ENCODE data around the gene SPR.

Gene SPR

DNA sequence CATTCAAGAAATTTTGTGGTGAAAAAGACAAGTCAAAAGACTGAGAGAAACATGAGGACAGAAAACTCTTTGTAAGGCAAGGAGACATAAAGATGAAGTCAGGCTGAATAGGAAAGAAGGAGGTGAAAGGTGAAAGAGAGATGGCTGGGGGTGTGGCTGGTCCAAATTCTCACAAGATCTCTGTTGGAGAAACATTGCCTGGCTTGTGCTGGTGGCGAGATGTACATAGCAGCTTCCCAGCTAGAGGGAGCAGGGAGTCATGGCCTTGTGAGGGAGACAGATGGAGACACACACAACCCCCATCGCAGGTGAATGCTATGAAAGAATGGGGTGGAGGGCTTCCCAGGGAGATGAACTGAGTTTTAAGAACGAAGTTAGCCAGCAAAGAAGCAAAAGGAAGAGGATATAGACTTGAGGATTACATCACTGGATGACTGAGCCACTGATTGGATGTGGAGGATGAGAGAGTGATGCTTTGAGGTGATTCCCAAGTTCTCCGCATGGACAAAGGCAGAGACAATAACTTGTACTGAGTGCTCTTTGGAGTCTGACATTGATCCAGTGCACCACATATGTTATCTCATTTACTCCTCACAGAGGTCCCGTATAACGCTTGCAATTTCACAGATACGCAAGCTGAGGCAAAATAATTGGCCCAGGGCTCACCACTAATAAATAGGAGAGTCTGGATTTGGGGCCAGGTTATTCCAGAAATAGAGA, 26.4 kb downstream of the SPR start:
- Histone ChIP-seq H3K9ac (no peak overlapping the region), H3K4me1 (no peaks in the 10 kb centered on the region), H3K4me3 (ENCODE audit: low read depth, low read length) (no peak overlapping the region), H3K27me3 (ENCODE audit: control insufficient read depth, insufficient read depth, low read length) (no peaks in the 10 kb centered on the region), H3K4me2 (ENCODE audit: low read length) (no peak overlapping the region), H3K27ac (no peak overlapping the region), H3K36me3 (ENCODE audit: control insufficient read depth, insufficient read depth, low read length) (no peaks in the 10 kb centered on the region), H3K9me3 (ENCODE audit: control insufficient read depth, low read length) (no peaks in the 10 kb centered on the region), H2AFZ (no peak overlapping the region), H3K79me2 (no peaks in the 10 kb centered on the region)
- no peak for TF ChIP-seq CTCF (IDR thresholded peaks at IDR 0.05)

DNA sequence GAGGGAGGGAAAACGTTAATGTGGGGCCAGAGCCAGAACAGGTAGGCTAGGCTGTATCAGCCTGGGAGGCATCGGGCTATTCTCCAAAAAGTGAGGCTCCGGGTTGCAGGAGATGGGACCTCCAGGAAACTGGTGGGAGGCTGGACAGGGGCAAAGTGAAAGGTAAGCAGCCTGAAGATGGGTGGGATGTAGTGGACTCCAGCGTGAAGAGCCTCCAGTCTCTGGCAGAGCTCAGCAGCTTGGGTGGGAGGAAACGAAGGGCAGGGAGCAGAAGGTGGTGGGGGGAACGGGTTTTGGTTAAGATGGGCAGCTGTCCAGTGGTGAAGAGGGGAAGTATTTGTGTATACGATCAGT, 27.0 kb downstream of the SPR start:
- no peak for TF ChIP-seq CTCF (IDR thresholded peaks at IDR 0.05)
- Histone ChIP-seq H3K9me3 (ENCODE audit: control insufficient read depth, low read length) (no peaks in the 10 kb centered on the region), H3K4me1 (no peaks in the 10 kb centered on the region), H3K79me2 (no peaks in the 10 kb centered on the region), H3K9ac (no peak overlapping the region), H3K36me3 (ENCODE audit: control insufficient read depth, insufficient read depth, low read length) (no peaks in the 10 kb centered on the region), H3K4me2 (ENCODE audit: low read length) (no peak overlapping the region), H2AFZ (no peak overlapping the region), H3K27me3 (ENCODE audit: control insufficient read depth, insufficient read depth, low read length) (no peaks in the 10 kb centered on the region), H3K4me3 (ENCODE audit: low read depth, low read length) (no peak overlapping the region), H3K27ac (no peak overlapping the region)

- H3K27ac ChIP-seq, result no peak overlapping the region
- peak overlapping the region; percentile 66 for H3K4me3 ChIP-seq (ENCODE audit: low read depth, low read length)
- H3K4me1 ChIP-seq, result no peaks in the 10 kb centered on the region
- no peak for TF ChIP-seq CTCF (IDR thresholded peaks at IDR 0.05)
- H3K36me3 ChIP-seq (ENCODE audit: control insufficient read depth, insufficient read depth, low read length), result no peaks in the 10 kb centered on the region
- no peaks in the 10 kb centered on the region for H3K27me3 ChIP-seq (ENCODE audit: control insufficient read depth, insufficient read depth, low read length)
- no peak overlapping the region for H3K9ac ChIP-seq
- no peak overlapping the region for H2AFZ ChIP-seq
- H3K9me3 ChIP-seq (ENCODE audit: control insufficient read depth, low read length), result no peaks in the 10 kb centered on the region
- peak overlapping the region; percentile 60 for H3K4me2 ChIP-seq (ENCODE audit: low read length)
- no peaks in the 10 kb centered on the region for H3K79me2 ChIP-seq
Observed at GRCh38 chr2:72914589-72915319, 27.5 kb downstream of the SPR start.

DNA sequence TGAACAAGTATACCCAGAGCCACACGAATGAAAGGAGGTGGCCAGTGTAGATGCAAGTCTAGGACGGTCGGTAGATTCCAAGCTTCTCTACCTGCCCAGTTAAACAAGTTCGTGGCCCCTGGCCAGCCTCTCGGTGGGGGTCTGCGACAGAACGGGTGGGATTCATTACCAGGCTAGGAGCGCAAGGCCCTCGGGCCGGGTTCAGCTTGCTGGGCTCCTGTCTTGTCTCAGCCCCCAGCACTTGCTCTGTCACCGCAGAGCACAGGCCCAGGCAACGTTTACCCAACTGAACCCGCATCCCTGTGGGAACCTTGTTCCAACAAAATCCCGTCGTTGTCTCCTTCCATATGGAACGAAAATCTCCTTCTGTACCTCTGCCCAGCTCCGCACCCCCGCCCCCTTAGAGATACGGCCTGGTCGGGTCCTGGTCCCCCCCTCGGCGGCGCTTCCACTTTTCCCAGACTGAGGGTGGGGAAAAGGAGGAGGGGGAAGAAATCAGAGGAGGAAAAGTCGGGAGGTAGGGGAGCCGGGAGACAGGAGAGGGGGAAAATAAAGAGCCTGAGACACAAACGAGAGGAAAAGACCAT, 28.2 kb downstream of the SPR start:
- Histone ChIP-seq H3K27me3 (ENCODE audit: control insufficient read depth, insufficient read depth, low read length) (no peaks in the 10 kb centered on the region), H3K9me3 (ENCODE audit: control insufficient read depth, low read length) (no peaks in the 10 kb centered on the region), H3K4me1 (no peaks in the 10 kb centered on the region), H3K4me3 (ENCODE audit: low read depth, low read length) (peak overlapping the region; percentile 66), H3K9ac (no peak overlapping the region), H3K79me2 (no peaks in the 10 kb centered on the region), H2AFZ (peak overlapping the region; percentile 91), H3K36me3 (ENCODE audit: control insufficient read depth, insufficient read depth, low read length) (no peaks in the 10 kb centered on the region), H3K4me2 (ENCODE audit: low read length) (peak overlapping the region; percentile 60), H3K27ac (no peak overlapping the region)
- TF ChIP-seq CTCF (IDR thresholded peaks at IDR 0.05), result no peak
